HG03175 (cell line): ENCODE measurements around the gene SPAAR.
"Not testable (repeated sequence)": the region's sequence is repeated elsewhere in the genome, so short reads cannot be mapped to it uniquely, and the experiment has no call there.

Source experiments
- ATAC-seq: cut with Tn5 transposase; IDR thresholded peaks from one replicate; pipeline ENCODE4 v1.9.1; 2021; ENCODE audit warnings: mild to moderate bottlenecking, moderate library complexity; ENCODE audit not compliant: unreplicated experiment

SPAAR gene

GRCh38 chr9:35920051-35920620, 10.8 kb downstream of the SPAAR start:
- ATAC-seq, result no peak

- ATAC-seq, result no peak
Measured at GRCh38 chr9:35923598-35923926, 14.3 kb downstream of the SPAAR start.

- ATAC-seq, result no peak
Measured at GRCh38 chr9:35923927-35924763, 14.9 kb downstream of the SPAAR start.

DNA sequence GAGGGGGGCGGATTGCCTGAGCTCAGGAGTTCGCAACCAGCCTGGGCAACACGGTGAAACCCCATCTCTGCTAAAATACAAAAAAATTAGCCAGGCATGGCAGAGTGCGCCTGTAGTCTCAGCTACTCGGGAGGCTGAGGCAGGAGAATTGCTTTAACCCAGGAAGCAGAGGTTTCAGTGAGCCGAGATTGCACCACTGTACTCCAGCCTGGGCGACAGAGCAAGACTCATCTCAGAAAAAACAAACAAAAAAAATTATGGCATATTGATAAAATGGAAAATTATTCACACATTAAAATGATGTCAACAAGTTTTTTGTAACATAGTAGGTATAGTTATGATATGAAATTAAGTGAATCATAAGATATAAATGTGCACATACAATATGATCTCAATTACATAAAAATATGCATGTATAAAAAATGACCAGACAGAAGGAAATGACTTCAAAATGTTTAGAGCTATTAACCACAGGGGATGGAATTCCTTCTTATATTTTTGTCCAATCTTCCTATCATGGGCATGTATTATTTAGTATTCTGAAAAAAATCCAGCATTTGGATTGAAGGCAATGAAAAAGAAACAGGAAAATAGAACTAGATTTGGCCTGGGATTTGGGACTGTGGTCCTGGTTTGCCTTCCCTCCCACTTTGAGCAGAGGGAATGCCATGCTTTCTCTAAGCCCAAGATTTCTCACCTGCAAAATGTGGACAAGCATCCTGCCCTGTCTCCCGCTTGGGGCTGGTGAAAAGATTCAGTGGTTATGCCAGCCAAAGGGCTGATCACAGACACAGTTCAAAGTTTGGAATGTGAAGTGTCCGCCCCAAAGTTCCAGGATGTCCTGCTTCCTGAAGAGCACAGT, 19.5 kb downstream of the SPAAR start:
- no peak for ATAC-seq

DNA sequence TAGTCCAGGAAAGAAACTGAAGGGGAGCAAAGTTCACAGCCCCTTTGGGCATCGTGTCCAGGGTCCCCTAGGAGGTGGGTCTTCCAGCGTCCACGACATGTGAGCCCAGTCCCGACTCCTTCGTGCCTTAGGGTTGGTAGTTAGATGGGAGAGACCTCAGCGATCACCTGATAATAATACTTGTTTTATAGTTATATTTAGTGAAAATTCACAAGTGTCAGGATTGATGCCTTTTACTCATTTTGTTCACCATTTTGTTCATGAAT, 20.1 kb downstream of the SPAAR start:
- no peak for ATAC-seq

DNA sequence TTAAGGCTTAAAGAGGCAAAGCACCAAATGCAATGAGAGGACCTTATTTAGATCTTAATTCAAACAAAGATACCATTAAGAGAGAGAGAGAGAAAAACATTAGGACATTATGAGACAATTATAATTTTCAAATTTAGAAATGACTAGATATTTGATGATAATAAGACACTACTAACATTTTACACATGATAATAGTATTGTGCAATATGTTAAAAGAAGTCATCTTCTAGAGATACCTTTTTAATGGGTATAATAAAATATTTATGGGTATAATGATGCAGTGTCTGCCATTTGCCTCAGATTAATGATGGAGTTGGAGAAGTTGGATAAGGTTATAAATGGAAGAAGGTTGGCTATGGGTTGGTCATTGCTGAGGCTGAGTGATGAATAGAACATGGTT, 21.2 kb downstream of the SPAAR start:
- ATAC-seq, result no peak

GRCh38 chr9:35930989-35931388, 21.7 kb downstream of the SPAAR start:
- ATAC-seq, result no peak

- no peak for ATAC-seq
Measured at GRCh38 chr9:35932735-35933134, 23.4 kb downstream of the SPAAR start.

DNA sequence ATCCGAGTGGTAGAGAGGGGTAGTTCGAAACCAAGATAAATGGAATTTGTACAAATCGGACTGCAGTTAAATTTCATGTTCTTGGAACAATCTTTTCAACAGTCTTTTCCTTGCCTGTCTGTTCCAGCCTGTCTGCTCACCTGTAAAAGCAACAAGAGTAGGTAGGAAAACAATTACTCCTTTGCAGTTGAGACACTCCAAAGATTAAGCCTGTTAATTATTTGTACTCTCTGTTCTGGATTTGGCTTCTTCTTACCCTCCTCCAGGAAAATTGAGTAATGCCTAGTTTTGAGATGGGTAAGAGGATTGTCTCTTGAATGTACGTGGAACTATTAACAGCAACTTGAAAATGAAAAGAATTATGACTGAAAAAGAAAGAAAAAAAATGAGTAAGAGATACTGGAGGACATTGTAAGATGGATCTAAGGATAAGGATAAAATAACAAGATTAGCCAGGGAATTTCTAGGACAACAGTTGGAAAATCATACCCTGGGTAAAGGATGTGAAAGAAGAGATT, 24.3 kb downstream of the SPAAR start:
- no peak for ATAC-seq

DNA sequence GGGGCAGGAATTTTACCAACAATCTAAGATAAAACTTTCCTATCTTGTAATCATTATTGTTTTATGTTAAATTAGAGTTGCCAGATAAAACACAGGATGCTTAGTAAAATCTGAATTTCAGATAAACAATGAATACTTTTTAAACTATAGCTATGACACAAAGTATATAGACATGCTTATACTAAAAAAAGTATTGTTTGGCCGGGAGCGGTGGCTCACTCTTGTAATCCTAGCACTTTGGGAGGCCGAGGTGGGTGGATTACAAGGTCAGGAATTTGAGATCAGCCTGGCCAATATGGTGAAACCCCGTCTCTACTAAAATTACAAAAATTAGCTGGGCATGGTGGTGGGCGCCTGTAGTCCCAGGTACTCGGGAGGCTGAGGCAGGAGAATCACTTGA, 24.8 kb downstream of the SPAAR start:
- not testable (repeated sequence) for ATAC-seq

- ATAC-seq, result no peak
Measured at GRCh38 chr9:35935261-35935660, 26.0 kb downstream of the SPAAR start.

- no peak for ATAC-seq
Measured at GRCh38 chr9:35935755-35936509, 26.6 kb downstream of the SPAAR start.

DNA sequence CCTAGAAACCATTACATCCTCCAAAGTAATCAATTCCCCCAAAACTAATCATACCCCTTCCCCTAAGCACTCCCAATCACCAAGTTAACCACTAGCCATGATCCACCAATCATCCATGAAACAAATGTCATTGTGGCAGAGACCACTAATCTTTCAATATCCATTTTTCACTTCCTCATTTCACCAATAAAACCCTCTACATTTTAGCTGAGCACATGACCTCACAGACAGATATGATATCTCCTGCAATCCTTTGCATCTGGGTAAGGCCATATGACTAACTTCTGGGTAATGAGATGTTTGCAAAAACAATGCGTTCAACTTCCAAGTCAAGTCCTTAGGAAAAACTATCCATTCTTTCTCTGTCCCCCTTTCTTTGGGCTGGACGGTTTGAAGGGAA, 27.9 kb downstream of the SPAAR start:
- ATAC-seq, result no peak

GRCh38 chr9:35938474-35939356, 29.4 kb downstream of the SPAAR start:
- ATAC-seq, result no peak

GRCh38 chr9:35939679-35940250, 30.5 kb downstream of the SPAAR start:
- no peak for ATAC-seq

GRCh38 chr9:35940458-35941407, 31.4 kb downstream of the SPAAR start:
- no peak for ATAC-seq

DNA sequence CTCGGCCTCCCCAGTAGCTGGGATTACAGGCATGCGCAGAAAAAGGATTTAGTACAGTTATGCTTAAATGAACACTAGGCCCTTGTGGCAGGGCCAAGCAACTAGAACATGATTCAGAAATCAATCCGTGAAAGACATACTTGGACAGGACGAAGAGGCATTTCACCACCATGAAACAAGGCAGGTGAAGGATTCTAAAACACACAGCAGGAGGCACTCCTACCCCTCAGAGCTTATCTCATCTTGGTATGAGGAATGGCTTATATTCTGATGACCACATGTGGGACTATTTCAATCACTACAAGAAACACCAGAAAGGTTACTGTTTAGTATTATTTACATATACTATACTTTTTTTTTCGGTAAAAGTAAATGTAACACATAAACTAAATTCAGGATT, 33.0 kb downstream of the SPAAR start:
- ATAC-seq, result no peak

DNA sequence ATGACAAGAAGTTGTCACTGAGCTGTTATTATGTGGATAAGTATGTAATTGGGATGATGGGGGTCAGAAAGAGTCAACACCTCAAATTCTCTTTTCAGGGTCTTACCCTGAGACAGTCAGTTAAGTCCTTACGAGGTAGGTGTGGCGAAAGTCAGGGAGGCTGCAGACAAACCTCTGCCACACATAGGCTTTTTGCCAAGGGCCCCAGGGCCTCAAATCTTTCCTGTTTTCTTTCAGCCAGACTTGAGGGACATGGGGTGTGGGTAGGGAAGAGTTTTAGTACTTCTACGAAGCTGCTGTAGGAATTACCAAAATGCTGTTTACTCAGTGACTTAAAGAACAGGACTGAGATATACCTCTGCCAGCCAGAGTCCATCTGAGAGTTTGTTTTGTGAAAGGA, 34.9 kb downstream of the SPAAR start:
- no peak for ATAC-seq

DNA sequence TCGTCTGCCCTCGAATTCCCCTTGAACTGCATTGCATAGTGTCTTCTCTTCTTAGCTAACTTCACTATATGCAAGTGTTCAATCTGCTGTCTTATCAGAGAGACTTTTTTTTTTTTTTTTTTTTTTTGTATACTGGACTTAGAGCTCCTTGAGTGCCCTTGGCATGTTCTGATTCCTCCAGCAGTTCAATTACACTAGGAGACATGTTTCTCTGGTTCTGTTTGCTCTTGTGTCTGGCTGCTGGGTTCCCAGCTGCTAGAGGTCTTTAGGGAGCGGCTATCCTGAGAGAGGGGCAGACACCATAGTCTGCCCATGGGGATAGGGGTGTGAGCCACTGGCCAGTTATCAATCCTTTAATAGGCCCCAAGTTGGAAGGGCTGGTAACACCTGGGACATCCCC, 35.6 kb downstream of the SPAAR start:
- ATAC-seq, result no peak
